Endothelial cell of umbilical vein (primary cell): Measurements from ENCODE around the gene MYL1.

ENCODE experiments used
- FOS ChIP-seq: IDR thresholded peaks from 2 replicates; pipeline ENCODE4 v1.6.1; 2011; ENCODE audit warnings: mild to moderate bottlenecking, low read length, moderate library complexity, borderline replicate concordance; ENCODE audit not compliant: insufficient read depth
- POLR2A ChIP-seq: IDR thresholded peaks from 2 replicates; pipeline ENCODE4 v1.6.1; 2012; ENCODE audit warnings: low read depth, mild to moderate bottlenecking, control low read depth, low read length
- POLR2AphosphoS5 ChIP-seq: IDR thresholded peaks from 2 replicates; pipeline ENCODE4 v1.6.1; 2012; ENCODE audit warnings: low read depth, mild to moderate bottlenecking, control low read depth, low read length, moderate library complexity; ENCODE audit not compliant: insufficient read depth
- TF ChIP-seq, protein P1 (sequence below), 2 donors: IDR thresholded peaks; 1 replicate in 1 of 2; 2 replicates in 1 of 2; pipeline ENCODE4 v1.5.1; 2011; ENCODE audit warnings: low read length in 2 of 2, mild to moderate bottlenecking in 2 of 2, moderate library complexity in 2 of 2, control low read depth in 1 of 2, inconsistent platforms in 1 of 2, low read depth in 1 of 2; ENCODE audit not compliant: insufficient read depth in 1 of 2; ENCODE audit errors: extremely low read depth in 1 of 2

DNA sequence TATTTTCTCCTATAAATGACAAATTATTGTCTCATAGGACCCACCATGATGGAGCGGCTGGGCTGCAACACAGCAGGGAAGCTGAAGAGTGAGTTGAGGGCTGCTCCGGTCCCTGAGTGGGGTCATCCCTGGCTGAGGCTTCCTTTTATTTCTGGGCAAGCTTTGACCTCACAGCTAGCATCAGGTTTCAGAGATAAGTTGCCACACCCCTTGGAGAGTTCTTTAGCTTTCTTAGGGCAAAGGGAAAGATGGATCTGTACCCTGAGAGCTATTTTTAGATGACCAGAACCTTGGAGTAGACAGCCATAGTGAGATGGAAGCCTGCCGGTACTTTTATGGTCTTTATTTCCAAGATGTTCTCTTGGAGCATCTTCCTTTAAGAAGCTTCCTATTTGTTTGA is 11.5 kb downstream of the MYL1 start:
- TF ChIP-seq, protein P1, sequence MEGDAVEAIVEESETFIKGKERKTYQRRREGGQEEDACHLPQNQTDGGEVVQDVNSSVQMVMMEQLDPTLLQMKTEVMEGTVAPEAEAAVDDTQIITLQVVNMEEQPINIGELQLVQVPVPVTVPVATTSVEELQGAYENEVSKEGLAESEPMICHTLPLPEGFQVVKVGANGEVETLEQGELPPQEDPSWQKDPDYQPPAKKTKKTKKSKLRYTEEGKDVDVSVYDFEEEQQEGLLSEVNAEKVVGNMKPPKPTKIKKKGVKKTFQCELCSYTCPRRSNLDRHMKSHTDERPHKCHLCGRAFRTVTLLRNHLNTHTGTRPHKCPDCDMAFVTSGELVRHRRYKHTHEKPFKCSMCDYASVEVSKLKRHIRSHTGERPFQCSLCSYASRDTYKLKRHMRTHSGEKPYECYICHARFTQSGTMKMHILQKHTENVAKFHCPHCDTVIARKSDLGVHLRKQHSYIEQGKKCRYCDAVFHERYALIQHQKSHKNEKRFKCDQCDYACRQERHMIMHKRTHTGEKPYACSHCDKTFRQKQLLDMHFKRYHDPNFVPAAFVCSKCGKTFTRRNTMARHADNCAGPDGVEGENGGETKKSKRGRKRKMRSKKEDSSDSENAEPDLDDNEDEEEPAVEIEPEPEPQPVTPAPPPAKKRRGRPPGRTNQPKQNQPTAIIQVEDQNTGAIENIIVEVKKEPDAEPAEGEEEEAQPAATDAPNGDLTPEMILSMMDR (IDR thresholded peaks at IDR 0.05; ENCODE audit: extremely low read depth in 1 of 2, insufficient read depth in 1 of 2, low read depth in 1 of 2, low read length in 2 of 2): no peak
- TF ChIP-seq FOS (no peak), POLR2AphosphoS5 (no peak), POLR2A (no peak)
